ENCODE data around the gene PYGM. TPM values are rescaled to one million over a fixed set of nuclear protein-coding genes. Genes with fewer than 3 reads are reported as not detected.
"Not testable (repeated sequence)": the region's sequence is repeated elsewhere in the genome, so short reads cannot be mapped to it uniquely, and the experiment has no call there.

Gene PYGM
- total RNA-seq, 1 donor from 2014 or later, result 584 TPM

- no peak for DNase-seq
Observed at GRCh38 chr11:64716473-64717267, 43.1 kb downstream of the PYGM start.

DNA sequence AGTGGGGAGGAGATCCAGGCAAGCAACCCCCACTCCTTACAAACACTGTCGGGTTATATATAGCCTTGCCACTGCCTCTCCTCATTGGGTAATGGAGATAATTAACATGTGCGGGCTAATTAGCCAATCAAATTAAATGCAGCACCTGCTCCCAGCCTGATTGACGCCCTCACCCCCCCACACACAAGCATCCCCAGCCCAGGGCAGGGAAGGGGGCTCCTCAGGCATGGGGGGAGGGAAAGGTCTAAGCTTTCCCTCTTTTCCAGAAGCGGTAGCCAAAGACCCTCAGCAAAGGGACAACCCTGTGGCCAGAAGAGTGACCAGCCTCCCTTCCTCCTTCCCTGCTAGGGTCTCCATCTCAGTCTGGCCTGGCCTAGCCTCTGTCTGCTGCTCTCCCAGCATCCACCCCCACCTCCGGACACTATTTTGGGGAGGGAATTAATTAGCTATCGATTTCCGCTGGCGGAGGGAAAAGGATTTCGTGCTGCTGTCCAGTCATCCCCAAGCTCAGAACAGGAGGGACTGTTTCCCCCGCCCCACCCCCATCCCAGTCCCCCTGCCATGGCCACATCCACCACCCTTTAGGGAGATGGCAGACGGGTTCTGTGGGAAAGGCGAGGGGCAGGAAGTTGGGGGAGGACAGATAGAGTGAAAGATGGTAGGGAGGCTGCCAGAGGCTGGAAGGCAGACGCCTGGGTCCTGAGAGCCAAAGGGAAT, 43.9 kb downstream of the PYGM start:
- no peak for DNase-seq

DNA sequence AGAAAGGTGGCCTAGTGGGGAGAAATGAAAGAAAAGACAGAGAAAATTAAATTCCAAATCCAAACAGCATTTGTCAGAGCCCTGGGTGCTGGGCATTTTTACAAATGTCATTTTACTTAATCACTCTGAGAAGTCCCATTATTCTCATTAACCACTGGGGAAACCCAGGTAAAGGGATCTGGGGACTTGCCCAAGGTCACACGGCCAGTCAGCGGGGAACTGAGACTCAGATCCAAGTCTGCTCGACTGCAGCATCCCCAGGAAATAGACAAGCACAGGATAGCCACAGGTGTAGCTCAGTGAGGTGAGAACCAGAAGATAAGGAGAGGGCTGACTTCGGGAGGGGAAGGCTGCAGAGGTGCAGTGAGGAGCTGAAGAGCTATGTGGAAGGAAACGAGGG, 44.7 kb downstream of the PYGM start:
- DNase-seq, result no peak

DNA sequence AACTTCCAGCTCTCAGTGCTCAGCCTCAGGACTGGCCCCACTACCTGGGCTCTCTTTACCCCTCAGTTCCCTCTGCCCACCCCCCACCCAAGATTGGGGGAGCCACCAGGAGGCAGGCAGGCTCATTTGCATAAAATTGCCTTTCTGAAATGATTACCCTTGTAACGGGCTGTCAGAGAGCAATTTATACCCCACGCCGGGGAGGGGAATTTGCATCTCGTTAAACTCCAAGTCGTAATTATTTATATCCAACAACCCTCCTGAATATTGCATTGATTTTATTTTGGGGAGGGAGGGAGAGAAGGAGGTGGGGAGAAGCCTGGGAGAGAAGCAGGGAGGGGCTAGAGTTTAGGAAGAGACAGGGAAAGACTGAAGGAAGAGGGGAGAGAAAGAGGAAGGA, 45.1 kb downstream of the PYGM start:
- no peak for DNase-seq

DNA sequence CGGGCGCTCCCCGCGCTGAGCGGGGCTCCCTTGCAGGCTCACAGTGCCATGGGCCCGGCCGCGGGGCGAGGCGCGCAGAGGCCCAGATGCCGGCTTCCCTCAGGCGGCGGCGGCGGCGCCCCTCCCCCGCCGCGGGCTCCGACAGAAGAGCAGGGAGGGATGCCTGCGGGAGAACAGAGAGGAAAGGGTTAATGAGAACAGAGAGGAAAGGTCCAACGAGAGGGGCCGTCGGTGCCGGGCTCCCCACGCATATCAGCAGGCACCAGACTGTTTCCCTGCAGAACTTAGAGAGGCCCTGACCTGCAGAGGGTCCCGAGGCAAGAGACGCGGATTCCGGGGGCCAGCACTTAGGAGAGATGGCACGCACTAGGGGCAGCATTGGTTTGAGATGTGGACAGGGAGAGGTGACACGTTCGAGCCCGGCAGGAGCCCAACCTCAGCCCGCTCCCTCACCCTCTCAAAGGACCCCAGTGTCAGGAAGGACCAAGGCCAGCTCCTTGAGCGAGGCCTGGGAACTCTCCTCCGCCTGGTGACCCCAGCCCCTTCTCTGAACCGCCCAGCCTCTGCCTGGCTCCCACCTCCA, 45.9 kb downstream of the PYGM start:
- DNase-seq, result no peak

DNA sequence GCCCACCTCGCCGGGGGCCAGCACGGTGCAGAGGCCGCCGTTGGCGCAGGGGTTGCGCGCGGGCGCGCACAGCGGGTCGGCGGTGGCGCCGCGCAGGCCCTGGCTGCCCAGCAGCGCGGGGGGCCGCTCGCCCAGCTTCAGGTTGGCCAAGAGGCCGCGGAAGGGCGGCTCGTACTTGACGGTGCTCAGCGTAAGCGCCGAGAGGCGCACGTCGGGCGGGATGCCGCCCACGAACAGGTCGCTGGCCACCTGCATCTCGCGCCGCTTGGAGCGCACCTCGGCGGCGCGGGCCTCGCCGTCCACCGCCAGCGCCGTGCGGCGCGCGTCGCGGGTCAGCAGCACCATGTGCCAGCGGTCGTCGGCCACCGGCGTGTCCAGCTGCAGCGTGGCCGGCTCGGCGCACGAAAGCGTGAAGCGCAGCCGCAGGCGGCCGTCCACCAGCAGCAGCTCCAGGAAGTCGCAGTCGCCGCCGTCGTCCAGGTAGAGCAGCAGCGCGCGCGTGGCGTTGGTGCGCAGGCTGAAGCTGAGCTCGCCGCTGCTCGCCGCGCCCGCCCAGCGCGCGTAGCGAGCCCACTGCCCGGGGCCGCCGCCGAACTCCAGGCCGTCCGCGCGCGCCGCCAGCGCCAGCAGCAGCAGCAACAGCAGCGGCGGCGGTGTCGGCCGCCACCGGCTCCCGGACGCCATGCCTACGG, 46.6 kb downstream of the PYGM start:
- peak; percentile 75 for DNase-seq

GRCh38 chr11:64712430-64713015, 47.3 kb downstream of the PYGM start:
- DNase-seq, result no peak

DNA sequence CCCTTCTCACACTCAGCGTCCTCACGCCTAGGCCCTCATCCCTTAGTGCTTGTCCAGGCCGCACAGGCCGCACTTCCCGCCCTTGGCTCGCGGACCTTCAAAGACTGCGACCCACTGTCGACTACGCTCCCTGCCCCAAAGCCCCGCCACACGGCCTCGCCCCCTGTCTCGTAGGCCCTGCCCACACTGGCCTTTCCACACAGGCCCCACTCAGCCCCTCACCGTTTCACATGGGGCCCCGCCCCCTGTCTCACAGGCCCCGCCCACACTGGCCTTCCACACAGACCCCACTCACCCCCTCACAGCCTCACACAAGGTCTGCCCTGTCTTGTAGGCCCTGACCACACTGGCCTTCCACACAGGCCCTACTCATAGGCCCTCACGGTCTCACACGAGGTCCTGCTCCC, 47.8 kb downstream of the PYGM start:
- DNase-seq, result no peak

DNA sequence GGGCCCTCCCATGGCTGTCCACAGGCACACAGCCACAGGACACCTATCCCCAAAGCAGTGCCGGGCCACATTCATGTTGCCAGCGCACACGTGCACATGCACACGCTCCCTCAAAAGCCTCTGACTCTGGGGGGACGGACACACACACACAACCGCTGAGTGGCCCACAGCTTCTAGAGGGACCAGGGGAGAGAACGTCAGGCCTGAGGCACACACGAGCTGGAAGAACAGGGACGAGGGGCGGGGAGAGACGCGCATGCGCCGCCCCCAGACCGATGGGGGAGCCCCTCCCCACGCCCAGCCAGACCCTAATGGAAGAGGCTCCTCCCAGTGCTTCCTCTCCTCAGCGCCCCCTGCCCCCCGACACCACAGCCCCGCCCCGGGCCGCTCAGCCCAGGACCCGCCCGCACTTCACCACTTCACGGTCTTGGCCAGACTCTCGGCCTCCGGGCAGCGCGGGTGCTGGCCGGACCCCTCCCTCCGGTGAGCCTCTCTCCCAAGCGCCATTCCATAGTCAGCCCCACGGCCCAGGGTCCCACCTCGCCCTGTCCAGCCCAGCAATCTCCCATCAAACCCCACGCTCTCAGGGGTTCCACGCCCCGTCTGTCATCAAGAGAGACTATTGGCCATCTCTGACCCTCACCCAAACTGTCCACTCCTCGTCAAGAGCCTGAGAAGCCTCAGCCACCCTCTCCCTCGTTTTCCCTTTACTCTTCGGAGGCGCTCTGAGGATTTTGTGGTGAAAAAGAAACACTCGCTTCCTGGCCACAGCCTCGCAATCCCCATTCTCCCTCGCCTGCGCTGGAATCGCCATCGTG, 48.4 kb downstream of the PYGM start:
- no peak for DNase-seq

GRCh38 chr11:64710418-64711137, 49.2 kb downstream of the PYGM start:
- no peak for DNase-seq

DNA sequence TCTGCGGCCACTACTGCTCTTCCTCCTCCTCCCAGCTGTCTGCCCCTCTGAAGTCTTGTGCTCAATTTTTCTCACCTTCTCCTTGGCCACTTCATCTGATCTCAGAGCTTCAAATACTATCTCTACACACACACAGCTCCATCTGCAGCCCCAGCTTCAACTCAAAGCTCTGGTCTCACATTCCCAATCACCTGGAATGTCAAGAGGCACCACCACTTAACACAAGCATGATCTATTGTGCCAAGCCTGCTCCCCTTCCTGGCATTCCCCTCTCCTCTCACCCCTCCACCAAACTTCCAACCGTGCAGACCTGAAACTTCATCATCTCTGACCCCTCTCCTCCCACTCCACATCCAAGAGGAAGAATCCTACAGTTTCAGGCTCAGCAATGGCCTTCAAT, 54.3 kb downstream of the PYGM start:
- DNase-seq, result no peak

DNA sequence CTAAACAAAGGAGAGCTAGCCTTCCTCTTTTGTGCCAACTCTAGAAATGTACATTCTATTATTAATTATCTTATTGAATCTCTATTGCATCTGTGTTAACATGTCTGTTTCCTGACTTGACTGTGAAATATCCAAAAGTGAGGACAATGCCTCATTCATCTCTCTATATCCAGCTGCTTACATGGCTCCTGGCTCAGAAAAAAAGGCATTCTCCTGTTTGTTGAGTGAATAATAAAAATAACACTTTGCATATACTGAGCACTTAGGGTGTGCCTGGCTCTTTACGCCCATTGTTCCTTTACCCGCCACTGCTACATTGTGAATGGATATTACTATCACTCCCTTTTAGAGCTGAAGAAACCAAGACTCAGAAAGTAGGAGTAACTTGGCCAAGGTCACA, 56.7 kb downstream of the PYGM start:
- no peak for DNase-seq

DNA sequence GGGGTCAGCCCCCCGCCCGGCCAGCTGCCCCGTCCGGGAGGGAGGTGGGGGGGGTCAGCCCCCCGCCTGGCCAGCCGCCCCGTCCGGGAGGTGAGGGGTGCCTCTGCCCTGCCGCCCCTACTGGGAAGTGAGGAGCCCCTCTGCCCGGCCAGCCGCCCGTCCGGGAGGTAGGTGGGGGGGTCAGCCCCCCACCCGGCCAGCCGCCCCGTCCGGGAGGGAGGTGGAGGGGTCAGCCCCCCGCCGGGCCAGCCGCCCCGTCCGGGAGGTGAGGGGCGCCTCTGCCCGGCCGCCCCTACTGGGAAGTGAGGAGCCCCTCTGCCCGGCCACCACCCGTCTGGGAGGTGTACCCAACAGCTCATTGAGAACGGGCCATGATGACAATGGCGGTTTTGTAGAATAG, 57.8 kb downstream of the PYGM start:
- DNase-seq, result not testable (repeated sequence)

DNA sequence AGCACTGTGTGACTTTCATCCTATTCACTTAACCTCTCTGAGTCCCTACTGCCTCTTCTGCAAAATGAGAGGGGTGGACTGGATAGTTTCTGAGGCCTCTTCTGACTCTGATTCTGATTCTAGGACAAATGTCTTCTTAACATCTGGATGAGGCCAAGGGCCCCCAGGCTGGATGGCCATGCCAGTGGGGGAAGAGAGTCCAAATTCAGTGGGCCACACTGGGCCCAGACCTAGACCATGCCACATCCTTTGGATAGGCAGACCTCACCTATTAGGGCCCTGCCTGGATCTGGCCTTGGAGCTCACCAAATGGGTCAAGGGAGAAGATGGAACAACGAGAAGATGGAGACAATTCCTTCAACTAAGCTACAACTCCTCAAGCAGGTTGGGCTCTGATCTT, 61.3 kb downstream of the PYGM start:
- DNase-seq, result no peak

- DNase-seq, result no peak
Observed at GRCh38 chr11:64697663-64698375, 62.0 kb downstream of the PYGM start.

Other genes starting within 250 kb of the PYGM start
- gene SLC22A11, start 204.0 kb downstream of the PYGM start, total RNA-seq, result not detected
- not detected for gene SLC22A12, start 168.8 kb downstream of the PYGM start, total RNA-seq
- 13.8 TPM for gene NRXN2, start 36.8 kb downstream of the PYGM start, total RNA-seq
- 30.8 TPM for gene RASGRP2, start 15.8 kb downstream of the PYGM start, total RNA-seq
- 121 TPM for gene SF1, start 18.6 kb upstream of the PYGM start, total RNA-seq
- gene MAP4K2, start 43.2 kb upstream of the PYGM start, total RNA-seq, result 13.1 TPM
- 16.1 TPM for gene MEN1, start 50.6 kb upstream of the PYGM start, total RNA-seq
- gene CDC42BPG, start 84.7 kb upstream of the PYGM start, total RNA-seq, result 5.7 TPM
- 86.0 TPM for gene EHD1, start 118.6 kb upstream of the PYGM start, total RNA-seq
- 13.3 TPM for gene ATG2A, start 157.2 kb upstream of the PYGM start, total RNA-seq
- gene PPP2R5B, start 164.7 kb upstream of the PYGM start, total RNA-seq, result 6.1 TPM
- gene GPHA2, start 175.9 kb upstream of the PYGM start, total RNA-seq, result not detected
- gene MAJIN, start 212.1 kb upstream of the PYGM start, total RNA-seq, result not detected
- gene BATF2, start 237.0 kb upstream of the PYGM start, total RNA-seq, result 0.21 TPM